Ishikawa (cell line): ENCODE data around the gene LZTS3.

Experiments
- CEBPB ChIP-seq: IDR thresholded peaks from 2 replicates; pipeline ENCODE4 v1.6.1; 2012
- CREB1 ChIP-seq: IDR thresholded peaks from 2 replicates; pipeline ENCODE4 v1.6.1; 2012; ENCODE audit warnings: low read depth
- REST ChIP-seq: IDR thresholded peaks from 2 replicates; pipeline ENCODE4 v1.6.1; 2012; ENCODE audit warnings: low read depth, mild to moderate bottlenecking
- TAF1 ChIP-seq: IDR thresholded peaks from 2 replicates; pipeline ENCODE4 v1.6.1; 2012; ENCODE audit warnings: low read depth, mild to moderate bottlenecking

GRCh38 chr20:3164043-3164762, 9.1 kb downstream of the LZTS3 start:
- TF ChIP-seq CEBPB (no peak), REST (no peak), CREB1 (no peak), TAF1 (no peak)
